Measurements from ENCODE around the gene GMPPB. TPM values are rescaled to one million over a fixed set of nuclear protein-coding genes. Genes with fewer than 3 reads are reported as not detected.
A peak's percentile ranks its signal among the peaks of the same experiment; 100 is the strongest.

GMPPB gene
- total RNA-seq, 1 donor: 30.2 TPM

DNA sequence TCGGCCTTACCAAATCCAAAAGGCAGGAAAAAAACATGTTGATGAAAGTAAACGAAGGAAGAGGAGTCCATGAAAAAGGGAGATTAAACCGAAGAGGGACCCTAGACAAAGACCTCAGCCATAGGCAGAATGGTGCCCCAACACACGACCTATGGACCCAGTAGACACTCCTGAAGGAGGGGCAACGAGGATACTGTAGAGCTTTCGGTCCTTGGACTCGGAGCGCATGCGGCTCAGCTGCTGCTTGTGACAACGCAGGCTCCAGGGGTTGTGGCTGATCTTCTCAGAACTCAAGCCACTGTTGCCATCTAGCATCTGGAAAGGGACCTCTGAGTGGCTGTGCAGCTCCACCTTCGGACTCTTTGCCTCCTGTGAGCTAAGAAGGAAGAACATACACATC, 8.8 kb upstream of the GMPPB start:
- TF ChIP-seq, protein P1, sequence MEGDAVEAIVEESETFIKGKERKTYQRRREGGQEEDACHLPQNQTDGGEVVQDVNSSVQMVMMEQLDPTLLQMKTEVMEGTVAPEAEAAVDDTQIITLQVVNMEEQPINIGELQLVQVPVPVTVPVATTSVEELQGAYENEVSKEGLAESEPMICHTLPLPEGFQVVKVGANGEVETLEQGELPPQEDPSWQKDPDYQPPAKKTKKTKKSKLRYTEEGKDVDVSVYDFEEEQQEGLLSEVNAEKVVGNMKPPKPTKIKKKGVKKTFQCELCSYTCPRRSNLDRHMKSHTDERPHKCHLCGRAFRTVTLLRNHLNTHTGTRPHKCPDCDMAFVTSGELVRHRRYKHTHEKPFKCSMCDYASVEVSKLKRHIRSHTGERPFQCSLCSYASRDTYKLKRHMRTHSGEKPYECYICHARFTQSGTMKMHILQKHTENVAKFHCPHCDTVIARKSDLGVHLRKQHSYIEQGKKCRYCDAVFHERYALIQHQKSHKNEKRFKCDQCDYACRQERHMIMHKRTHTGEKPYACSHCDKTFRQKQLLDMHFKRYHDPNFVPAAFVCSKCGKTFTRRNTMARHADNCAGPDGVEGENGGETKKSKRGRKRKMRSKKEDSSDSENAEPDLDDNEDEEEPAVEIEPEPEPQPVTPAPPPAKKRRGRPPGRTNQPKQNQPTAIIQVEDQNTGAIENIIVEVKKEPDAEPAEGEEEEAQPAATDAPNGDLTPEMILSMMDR (IDR thresholded peaks at IDR 0.05; ENCODE audit: insufficient read depth, low read depth, low read length): no peak
- no peak for DNase-seq (ENCODE audit: low read depth)
- H3K4me3 ChIP-seq (ENCODE audit: low read depth, low read length): no peak overlapping the region

DNA sequence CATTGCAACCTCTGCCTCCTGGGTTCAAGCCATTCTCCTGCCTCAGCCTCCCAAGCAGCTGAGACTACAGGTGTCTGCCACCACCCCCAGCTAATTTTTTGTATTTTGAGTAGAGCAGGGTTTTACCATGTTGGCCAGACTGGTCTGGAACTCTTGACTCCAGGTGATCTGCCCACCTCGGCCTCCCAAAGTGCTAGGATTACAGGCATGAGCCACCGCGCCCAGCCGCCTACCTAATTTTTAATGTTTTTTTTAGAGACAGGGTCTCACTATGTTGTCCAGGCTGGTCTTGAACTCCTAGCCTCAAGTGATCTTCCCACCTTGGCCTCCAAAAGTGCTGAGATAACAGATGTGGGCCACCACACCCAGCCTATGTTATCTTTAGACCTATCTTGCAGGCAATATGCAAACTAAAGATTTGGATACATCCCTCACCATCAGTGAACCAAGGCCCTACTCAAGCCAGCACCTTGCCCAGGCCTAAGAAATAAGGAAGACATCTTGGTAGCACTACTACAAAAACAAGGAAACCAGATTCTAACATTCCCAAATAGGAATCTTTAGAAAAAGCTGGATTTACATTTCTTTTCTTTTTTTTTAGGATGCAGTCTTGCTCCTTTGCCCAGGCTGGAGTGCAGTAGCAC, 6.3 kb upstream of the GMPPB start:
- TF ChIP-seq, protein P1 (IDR thresholded peaks at IDR 0.05; ENCODE audit: insufficient read depth, low read depth, low read length): no peak
- no peak for DNase-seq (ENCODE audit: low read depth)
- no peak overlapping the region for H3K4me3 ChIP-seq (ENCODE audit: low read depth, low read length)

DNA sequence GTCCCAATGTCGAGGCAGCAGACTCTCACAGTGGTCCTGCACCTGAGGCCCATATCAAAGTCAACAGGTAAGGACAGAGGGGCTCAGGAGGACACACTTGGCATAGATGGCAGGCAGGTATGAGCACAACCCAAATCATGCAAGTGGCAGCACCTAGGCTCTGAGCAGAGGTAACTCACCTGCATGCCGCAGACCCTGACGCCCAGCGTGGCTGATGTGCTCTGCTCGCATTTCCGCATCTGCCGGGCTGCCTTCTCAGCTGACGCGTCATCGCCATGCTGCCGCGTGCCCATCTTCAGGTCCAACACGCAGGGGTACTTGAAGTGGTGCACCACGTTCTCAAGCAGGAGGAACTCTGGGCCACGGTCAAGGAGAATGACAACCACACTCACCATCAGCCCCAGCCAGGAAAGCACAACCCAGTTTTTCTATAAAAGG, 4.2 kb upstream of the GMPPB start:
- DNase-seq (ENCODE audit: low read depth): no peak
- TF ChIP-seq, protein P1 (IDR thresholded peaks at IDR 0.05; ENCODE audit: insufficient read depth, low read depth, low read length): no peak
- H3K4me3 ChIP-seq (ENCODE audit: low read depth, low read length): no peak overlapping the region

DNA sequence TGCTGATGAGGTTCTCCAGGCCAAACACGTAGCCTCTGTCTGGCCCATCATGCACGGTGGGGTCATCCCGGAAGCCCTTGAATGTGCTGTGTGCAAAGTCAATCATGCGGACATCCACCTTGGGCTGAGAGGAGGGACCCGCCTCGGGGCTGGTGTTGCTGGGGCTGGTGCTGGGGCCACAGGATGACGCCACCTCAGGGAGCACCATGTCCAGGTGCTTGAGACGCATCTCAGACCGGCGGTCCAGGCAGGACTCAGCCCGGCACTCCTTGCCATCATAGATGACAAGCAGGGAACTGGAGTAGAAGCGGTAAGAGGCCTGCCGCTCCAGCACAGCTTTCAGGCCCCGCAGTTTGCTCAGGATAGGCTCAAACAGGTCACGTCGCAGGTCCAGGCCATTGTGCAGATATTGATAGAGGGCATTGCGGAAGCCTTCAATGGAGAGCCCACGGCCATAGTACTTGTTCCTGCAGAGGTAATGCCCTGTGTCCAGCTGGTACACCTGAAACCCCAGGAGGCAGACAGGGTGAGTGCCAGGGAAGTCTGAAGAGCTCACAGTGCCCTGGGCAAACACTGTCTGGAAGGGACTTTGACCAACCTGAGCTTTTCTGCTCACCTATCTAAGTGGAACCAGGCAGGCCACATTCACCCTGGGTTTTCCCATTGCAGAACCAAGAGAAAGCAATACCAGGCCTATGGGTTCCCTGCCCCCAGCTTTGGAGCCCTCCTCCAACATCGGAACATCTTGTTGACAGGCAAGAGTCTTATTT, 3.6 kb upstream of the GMPPB start:
- TF ChIP-seq, protein P1 (IDR thresholded peaks at IDR 0.05; ENCODE audit: insufficient read depth, low read depth, low read length): no peak
- DNase-seq (ENCODE audit: low read depth): no peak
- H3K4me3 ChIP-seq (ENCODE audit: low read depth, low read length): no peak overlapping the region

DNA sequence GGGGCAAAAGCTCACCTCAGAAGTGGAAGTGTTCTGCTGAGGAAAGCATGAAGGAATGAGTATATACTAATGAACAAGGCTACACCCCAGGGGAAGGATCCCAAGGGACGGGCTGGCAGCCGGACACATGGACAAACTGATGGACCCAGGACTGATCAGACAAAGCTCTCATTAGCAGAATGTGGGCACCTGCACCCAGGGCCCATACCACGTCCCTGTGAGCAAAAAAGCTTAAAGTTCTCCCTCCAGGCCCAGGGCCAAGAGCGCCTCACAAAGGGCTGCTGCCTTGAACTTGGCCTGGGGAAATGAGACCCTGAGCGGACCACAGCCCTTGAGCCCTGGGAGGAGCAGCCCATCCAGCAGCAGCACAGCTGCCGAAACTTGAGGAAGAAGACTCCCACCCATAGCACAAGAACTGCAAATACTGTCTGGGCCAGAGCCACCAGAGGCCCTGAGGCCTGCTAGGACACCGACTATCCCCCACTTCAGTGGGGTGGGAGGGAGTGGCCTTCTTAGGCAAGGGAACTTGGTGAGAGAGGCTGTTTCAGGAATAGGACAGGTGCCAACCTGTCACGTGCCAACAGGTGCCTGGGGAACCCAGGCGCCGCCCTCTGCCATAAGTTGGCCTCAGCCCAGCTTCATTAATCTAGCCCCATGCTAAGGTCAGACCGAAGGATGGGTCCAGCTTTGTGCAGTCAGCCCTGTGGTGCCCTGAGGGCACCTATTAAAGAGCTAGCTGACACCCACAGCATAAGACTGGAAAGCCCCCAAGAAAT, 2.3 kb upstream of the GMPPB start:
- no peak overlapping the region for H3K4me3 ChIP-seq (ENCODE audit: low read depth, low read length)
- TF ChIP-seq, protein P1 (IDR thresholded peaks at IDR 0.05; ENCODE audit: insufficient read depth, low read depth, low read length): no peak
- DNase-seq (ENCODE audit: low read depth): no peak

DNA sequence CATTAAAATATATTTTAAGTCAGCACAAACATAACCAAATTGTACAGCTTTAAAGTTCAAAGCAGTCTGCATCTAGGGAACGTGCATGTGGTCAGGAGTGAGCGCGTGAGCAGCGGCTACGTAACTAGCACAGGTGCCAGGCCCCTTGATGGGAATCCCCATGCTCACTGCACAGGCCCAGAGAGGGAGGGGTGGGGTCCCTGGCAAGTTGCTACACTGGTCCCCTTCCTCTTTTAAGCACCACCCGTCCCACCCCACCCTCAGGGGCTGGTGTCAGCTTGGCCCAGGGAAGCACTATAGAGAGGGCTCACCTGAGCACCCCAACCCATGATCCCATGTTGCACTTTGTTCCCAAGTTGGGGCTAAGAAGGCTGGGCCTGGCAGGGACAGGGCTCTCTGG, 835 bp upstream of the GMPPB start:
- DNase-seq (ENCODE audit: low read depth): peak; percentile 50
- TF ChIP-seq, protein P1 (IDR thresholded peaks at IDR 0.05; ENCODE audit: insufficient read depth, low read depth, low read length): no peak
- peak overlapping the region; percentile 65 for H3K4me3 ChIP-seq (ENCODE audit: low read depth, low read length)
